ENCODE measurements around the gene SLC19A1. TPM values are rescaled to one million over a fixed set of nuclear protein-coding genes. Genes with fewer than 3 reads are reported as not detected.

Gene SLC19A1
- total and polyA plus RNA-seq, 4 donors: 8.4 to 28.0 (median 13.0) TPM

GRCh38 chr21:45547545-45547900 is 5.3 kb upstream of the SLC19A1 start (continued):
- TF ChIP-seq REST (IDR thresholded peaks at IDR 0.05): no peak

- no peak for DNase-seq (ENCODE audit: low spot score)
- no peak overlapping the region for H3K27ac ChIP-seq (ENCODE audit: low read depth in 1 of 2, low read length in 2 of 2)
- H3K36me3 ChIP-seq (ENCODE audit: control insufficient read depth in 4 of 4, insufficient read depth in 3 of 4, low read depth in 1 of 4, low read length in 3 of 4): no peaks in the 10 kb centered on the region
- no peak overlapping the region for H3K4me3 ChIP-seq (ENCODE audit: low read depth in 1 of 3, low read length in 3 of 3)
- 87% methylated on average over 16 of the region's 16 CpGs for WGBS
- no peaks in the 10 kb centered on the region for H3K27me3 ChIP-seq (ENCODE audit: control insufficient read depth in 4 of 4, insufficient read depth in 4 of 4, low read length in 3 of 4)
- no peaks in the 10 kb centered on the region for H3K9me3 ChIP-seq (ENCODE audit: control insufficient read depth in 4 of 4, low read length in 3 of 4)
- TF ChIP-seq HNF4A (conservative IDR thresholded peaks at IDR 0.05): no peak
- no peak for TF ChIP-seq EGR1 (IDR thresholded peaks at IDR 0.05; ENCODE audit: low read depth in 2 of 2)
- no peak for TF ChIP-seq JUND (IDR thresholded peaks at IDR 0.05)
- no peak for TF ChIP-seq FOXA1 (IDR thresholded peaks at IDR 0.05)
- no peak for TF ChIP-seq ATF3 (IDR thresholded peaks at IDR 0.05)
- no peak for TF ChIP-seq RAD21 (IDR thresholded peaks at IDR 0.05)
- TF ChIP-seq YY1 (IDR thresholded peaks at IDR 0.05): no peak
- TF ChIP-seq NR2F2 (IDR thresholded peaks at IDR 0.05): no peak
- no peak for TF ChIP-seq CTCF (IDR thresholded peaks at IDR 0.05; ENCODE audit: low read depth, low read length, missing input control)
- no peak for TF ChIP-seq ZBTB33 (IDR thresholded peaks at IDR 0.05)
- no peak for TF ChIP-seq GABPA (IDR thresholded peaks at IDR 0.05 in 1 of 2, conservative IDR thresholded peaks at IDR 0.05 in 1 of 2)
- no peak for TF ChIP-seq HNF4G (IDR thresholded peaks at IDR 0.05)
- no peak for TF ChIP-seq FOXA2 (IDR thresholded peaks at IDR 0.05)
- no peak for TF ChIP-seq MAX (IDR thresholded peaks at IDR 0.05)
- TF ChIP-seq TAF1 (conservative IDR thresholded peaks at IDR 0.05): no peak
- no peak for TF ChIP-seq SP1 (IDR thresholded peaks at IDR 0.05)
- H3K4me1 ChIP-seq (ENCODE audit: control insufficient read depth in 4 of 4, insufficient read depth in 4 of 4, low read length in 3 of 4): peaks cover 0 to 4% (median 0%) of the 10 kb centered on the region in 4 donors
- H3K9ac ChIP-seq (ENCODE audit: low read depth in 1 of 2, low read length in 2 of 2): no peak overlapping the region
Observed at GRCh38 chr21:45546636-45547544, 4.7 kb upstream of the SLC19A1 start.
